ACC112 (cell line): ENCODE measurements around the gene DISP1.

ENCODE experiments used
- H2AFZ ChIP-seq: fragments of 200-600 bp; sonication (generic); one replicate; pipeline ENCODE4 v1.6.0; 2017; ENCODE audit warnings: antibody characterized with exemption, low read length; ENCODE audit not compliant: unreplicated experiment
- H3K27ac ChIP-seq: fragments of 200-600 bp; sonication (generic); 2 replicates; pipeline ENCODE4 v1.5.1; 2014; ENCODE audit warnings: low read depth, mild to moderate bottlenecking, antibody characterized with exemption, low read length, moderate library complexity
- H3K27me3 ChIP-seq: fragments of 200-600 bp; sonication (generic); 2 replicates; pipeline ENCODE4 v1.6.1; 2014; ENCODE audit warnings: mild to moderate bottlenecking, antibody characterized with exemption, low read length, moderate library complexity, mixed read lengths; ENCODE audit not compliant: insufficient read depth
- H3K36me3 ChIP-seq: fragments of 200-600 bp; sonication (generic); 2 replicates; pipeline ENCODE4 v1.6.1; 2016; ENCODE audit warnings: mild to moderate bottlenecking, antibody characterized with exemption, low read length, moderate library complexity, mixed read lengths; ENCODE audit not compliant: insufficient read depth
- H3K4me1 ChIP-seq: fragments of 200-600 bp; sonication (generic); one replicate; pipeline ENCODE4 v1.6.1; 2016; ENCODE audit warnings: low read length, mixed read lengths; ENCODE audit not compliant: insufficient read depth, unreplicated experiment, control insufficient read depth
- H3K4me3 ChIP-seq: fragments of 200-600 bp; sonication (generic); 2 replicates; pipeline ENCODE4 v1.5.1; 2014; ENCODE audit warnings: mild to moderate bottlenecking, low read depth, low read length
- H3K79me2 ChIP-seq: fragments of 200-600 bp; sonication (generic); one replicate; pipeline ENCODE4 v1.6.0; 2016; ENCODE audit warnings: low read length; ENCODE audit not compliant: control insufficient read depth, unreplicated experiment, insufficient read depth

Gene DISP1

DNA sequence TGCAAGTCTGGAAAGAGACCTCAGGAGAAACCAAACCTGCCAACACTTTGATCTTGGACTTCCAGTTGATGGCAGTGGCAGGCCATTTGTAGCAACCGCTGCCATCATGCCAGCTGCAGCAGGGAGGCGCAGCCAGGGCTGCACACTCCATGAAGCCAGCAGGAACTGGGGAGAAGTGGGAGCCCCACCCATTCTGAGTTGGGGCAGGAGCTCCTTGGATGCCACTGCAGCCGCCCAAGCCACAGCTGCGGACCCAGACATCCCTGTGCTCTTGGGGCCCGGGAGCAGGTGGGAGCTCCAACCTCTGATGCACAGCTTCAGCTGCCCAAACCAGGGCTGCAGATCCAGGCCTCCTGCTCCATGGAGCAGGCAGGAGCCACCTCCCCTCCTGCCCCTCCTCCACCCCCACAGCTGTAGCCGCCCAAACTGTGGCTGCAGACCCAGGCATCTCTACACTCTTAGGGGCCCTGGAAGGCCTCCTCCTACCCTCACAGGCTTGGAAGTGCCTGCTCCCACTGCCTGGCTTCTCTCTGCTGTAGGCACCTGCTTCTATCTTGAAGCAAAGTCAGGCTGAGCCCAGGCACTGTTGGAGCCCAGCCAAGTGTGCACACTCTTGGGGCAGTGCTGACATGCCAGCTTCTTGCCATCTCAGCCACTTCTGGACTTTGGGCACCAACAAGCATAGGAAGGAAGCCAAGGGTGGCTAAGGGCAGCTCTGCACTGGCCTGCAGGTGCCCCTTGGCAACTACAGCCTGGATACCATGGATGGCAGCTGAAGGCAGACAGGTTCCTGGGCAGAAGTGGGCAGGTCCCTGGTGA is 20.0 kb upstream of the DISP1 start:
- no peak overlapping the region for H3K27ac ChIP-seq
- no peaks in the 10 kb centered on the region for H3K79me2 ChIP-seq
- H3K36me3 ChIP-seq: no peaks in the 10 kb centered on the region
- H2AFZ ChIP-seq: no peak overlapping the region
- H3K4me1 ChIP-seq: peaks cover 11% of the 10 kb centered on the region
- no peak overlapping the region for H3K4me3 ChIP-seq
- H3K27me3 ChIP-seq: no peaks in the 10 kb centered on the region

DNA sequence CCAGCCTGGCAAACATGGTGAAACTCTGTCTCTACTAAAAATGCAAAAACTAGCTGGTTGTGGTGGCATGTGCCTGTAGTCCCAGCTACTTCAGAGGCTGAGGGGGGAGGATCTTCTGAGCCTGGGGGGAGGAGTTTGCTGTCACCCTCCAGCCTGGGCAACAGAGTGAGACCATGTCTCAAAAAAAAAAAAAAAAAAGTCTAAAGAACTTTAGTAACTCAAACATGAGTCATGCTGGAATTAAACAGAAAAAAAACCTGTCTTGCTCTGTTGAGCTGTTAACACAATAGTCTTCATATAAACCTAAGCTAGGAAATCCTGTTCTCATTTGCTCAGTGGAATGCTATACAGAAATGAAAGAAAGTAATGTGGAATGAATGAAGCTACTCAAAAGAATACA is 16.7 kb upstream of the DISP1 start:
- Histone ChIP-seq H2AFZ (no peak overlapping the region), H3K4me1 (no peaks in the 10 kb centered on the region), H3K27me3 (no peaks in the 10 kb centered on the region), H3K36me3 (no peaks in the 10 kb centered on the region), H3K79me2 (no peaks in the 10 kb centered on the region), H3K4me3 (no peak overlapping the region), H3K27ac (no peak overlapping the region)

DNA sequence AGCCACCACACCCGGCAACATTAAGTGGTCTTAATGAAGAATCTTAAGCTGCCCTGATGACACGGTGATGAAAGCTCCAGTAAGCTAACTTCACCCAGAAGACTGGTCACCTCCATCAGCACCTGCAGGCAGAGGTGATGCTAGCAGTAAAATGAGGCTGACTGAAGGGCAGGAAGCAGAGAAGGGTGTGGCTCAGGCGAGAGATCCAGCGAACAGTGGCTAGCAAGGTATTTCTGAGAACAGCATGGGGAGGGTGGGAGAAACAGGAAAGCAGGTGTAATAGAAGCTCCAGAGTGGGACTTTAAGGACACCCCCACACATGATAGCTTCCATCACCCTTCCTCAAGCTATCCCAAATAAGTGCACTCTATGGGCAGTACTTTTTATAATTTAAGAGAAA is 15.9 kb upstream of the DISP1 start:
- no peak overlapping the region for H2AFZ ChIP-seq
- no peaks in the 10 kb centered on the region for H3K79me2 ChIP-seq
- H3K4me3 ChIP-seq: no peak overlapping the region

DNA sequence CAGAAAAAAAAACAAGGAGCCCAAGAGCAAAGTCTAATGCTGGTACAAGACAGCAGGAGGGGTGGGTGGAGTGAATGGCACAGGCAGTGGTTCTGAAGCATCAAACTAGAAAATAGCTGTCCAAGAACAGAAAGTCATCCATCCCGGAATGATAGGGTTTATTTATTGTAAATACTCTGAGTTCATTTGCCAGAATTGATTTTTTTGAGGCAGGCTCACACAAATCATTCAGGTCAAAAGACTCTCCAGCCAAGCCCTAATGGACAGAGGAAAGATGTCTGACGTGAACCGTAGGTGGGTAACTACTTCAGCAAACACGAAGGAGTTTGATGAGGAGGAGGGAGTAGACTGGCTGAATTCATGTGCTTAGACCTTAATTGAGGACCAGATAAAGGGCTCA is 13.8 kb upstream of the DISP1 start:
- Histone ChIP-seq H3K4me1 (no peaks in the 10 kb centered on the region), H3K27ac (no peak overlapping the region), H2AFZ (no peak overlapping the region), H3K79me2 (no peaks in the 10 kb centered on the region), H3K4me3 (no peak overlapping the region), H3K27me3 (no peaks in the 10 kb centered on the region), H3K36me3 (no peaks in the 10 kb centered on the region)

More for the DNA sequence above, 15.9 kb upstream of the DISP1 start:
- H3K27ac ChIP-seq: no peak overlapping the region
- H3K27me3 ChIP-seq: no peaks in the 10 kb centered on the region
- no peaks in the 10 kb centered on the region for H3K36me3 ChIP-seq
- no peaks in the 10 kb centered on the region for H3K4me1 ChIP-seq

DNA sequence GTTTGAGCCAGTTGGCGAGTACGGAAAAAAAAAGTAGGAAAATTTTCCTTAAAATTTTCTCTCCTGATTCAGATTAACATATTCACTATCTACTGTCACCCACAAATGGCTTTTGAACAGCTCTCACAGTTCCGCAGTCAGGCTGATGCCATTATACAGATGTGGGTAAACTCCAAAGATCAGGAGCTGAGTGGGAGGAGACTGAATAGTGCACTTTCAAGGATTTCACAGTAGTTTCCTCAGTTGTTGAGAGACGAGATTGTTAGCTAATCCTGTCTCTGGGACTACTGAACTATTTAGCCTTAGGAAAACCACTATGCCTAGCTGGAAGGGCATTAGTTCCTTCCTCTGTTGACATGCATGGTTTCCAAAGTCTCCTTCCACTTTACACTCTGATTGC is 3.2 kb upstream of the DISP1 start:
- Histone ChIP-seq H3K27ac (no peak overlapping the region), H2AFZ (no peak overlapping the region)

DNA sequence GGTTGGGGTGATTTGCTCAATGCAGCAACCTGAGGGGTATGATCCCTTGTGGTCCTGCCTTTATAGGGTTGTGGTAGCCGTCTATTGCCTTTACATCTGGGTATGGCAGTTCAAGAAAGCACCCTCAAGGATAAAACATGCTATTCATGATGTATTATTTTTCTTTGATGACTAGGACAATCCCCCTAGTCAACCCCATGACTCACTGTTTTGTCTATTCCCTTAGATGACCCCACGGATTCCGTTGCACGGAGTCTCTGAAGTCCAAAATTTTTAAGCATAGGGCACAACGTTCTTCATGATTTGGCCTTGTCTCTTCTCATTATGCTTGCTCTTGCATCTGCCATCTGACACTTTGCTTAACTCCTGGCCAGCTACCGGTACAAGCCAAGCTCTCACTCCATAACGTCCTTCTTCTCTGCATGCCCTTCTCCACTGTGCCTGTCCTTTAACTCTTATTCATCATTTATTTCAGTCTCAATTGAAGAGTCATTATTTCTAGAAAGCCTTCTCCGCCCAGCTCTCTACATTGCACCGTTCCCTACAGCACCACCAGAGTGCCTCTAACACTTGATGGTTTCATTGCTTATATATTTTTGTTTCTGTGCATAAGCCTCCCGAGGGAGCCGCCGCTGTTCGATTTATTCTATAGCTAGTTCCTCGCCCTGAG is 838 bp upstream of the DISP1 start:
- no peaks in the 10 kb centered on the region for H3K27me3 ChIP-seq
- peaks cover 44% of the 10 kb centered on the region for H3K4me1 ChIP-seq
- peaks cover 30% of the 10 kb centered on the region for H3K79me2 ChIP-seq
- peak overlapping the region; percentile 87 for H3K27ac ChIP-seq
- peak overlapping the region; percentile 88 for H3K4me3 ChIP-seq
- no peaks in the 10 kb centered on the region for H3K36me3 ChIP-seq
- peak overlapping the region; percentile 85 for H2AFZ ChIP-seq

More for the DNA sequence above, 3.2 kb upstream of the DISP1 start:
- Histone ChIP-seq H3K36me3 (no peaks in the 10 kb centered on the region), H3K27me3 (no peaks in the 10 kb centered on the region), H3K79me2 (peaks cover 12% of the 10 kb centered on the region), H3K4me1 (peaks cover 24% of the 10 kb centered on the region), H3K4me3 (no peak overlapping the region)

DNA sequence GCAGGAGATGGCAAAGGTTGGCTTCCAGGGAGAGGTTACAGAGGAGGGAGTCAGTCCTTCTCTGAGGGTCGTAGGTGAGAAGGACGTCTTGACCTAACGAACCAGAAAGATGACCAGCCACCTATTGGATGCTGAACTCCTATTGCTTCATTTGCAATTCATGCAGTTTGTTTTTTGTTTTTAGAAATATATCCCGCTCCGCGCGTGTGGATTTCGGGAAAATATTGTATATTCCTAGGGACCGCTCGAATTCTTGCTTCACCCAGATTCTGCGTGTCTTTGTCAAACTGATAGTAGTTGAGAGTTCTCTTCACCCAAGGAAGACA is 564 bp downstream of the DISP1 start:
- H3K4me1 ChIP-seq: peaks cover 48% of the 10 kb centered on the region
- no peaks in the 10 kb centered on the region for H3K27me3 ChIP-seq
- peak overlapping the region; percentile 88 for H3K4me3 ChIP-seq
- H2AFZ ChIP-seq: peak overlapping the region; percentile 85
- H3K27ac ChIP-seq: peak overlapping the region; percentile 87
- no peaks in the 10 kb centered on the region for H3K36me3 ChIP-seq
- H3K79me2 ChIP-seq: peaks cover 43% of the 10 kb centered on the region

DNA sequence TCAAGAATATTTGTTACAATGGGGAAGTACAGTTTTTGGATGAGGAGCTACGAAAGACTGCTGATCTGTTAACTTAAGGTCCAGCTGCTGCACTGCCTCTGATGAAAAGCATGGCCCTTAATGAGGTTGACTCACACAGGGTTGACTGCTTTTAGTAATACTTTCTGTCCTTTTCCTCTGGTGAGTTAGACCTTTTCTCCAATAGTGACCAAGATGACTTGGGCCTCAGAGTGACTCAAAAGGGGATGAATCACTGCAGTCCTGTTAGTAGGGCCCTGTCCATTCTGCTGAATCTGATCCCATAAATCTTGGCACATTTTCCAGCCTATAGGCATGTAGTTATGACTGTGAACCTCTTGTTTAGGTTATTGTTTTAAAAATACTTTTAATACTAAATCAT is 2.7 kb downstream of the DISP1 start:
- no peaks in the 10 kb centered on the region for H3K36me3 ChIP-seq
- peaks cover 49% of the 10 kb centered on the region for H3K4me1 ChIP-seq

DNA sequence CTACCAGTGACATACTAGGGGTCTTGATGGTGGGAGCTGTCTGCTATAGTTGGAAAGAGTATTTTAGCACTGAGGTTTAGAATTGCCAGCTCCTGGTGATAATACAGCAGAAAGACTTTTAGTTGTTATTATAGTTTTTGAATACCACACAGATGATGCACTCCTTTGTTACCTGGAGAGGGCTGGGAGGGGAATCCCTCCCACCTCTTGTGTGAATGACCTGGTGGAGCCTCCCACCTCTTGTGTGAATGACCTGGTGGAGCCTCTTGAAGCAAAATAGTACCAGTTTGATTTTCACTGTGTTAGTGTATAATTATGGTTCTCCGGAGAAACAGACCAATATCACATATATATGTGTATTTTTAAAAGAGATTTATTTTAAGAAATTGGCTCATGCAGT is 3.3 kb downstream of the DISP1 start:
- no peaks in the 10 kb centered on the region for H3K27me3 ChIP-seq
- H2AFZ ChIP-seq: no peak overlapping the region
- H3K27ac ChIP-seq: peak overlapping the region; percentile 70
- peaks cover 57% of the 10 kb centered on the region for H3K79me2 ChIP-seq
- H3K4me1 ChIP-seq: peaks cover 46% of the 10 kb centered on the region
- no peaks in the 10 kb centered on the region for H3K36me3 ChIP-seq
- H3K4me3 ChIP-seq: peak overlapping the region; percentile 38; the same call in 1 of the 2 replicates

More for the DNA sequence above, 2.7 kb downstream of the DISP1 start:
- H3K27me3 ChIP-seq: no peaks in the 10 kb centered on the region
- H3K27ac ChIP-seq: peak overlapping the region; percentile 70
- no peak overlapping the region for H2AFZ ChIP-seq
- H3K79me2 ChIP-seq: peaks cover 51% of the 10 kb centered on the region
- H3K4me3 ChIP-seq: peak overlapping the region; percentile 72

DNA sequence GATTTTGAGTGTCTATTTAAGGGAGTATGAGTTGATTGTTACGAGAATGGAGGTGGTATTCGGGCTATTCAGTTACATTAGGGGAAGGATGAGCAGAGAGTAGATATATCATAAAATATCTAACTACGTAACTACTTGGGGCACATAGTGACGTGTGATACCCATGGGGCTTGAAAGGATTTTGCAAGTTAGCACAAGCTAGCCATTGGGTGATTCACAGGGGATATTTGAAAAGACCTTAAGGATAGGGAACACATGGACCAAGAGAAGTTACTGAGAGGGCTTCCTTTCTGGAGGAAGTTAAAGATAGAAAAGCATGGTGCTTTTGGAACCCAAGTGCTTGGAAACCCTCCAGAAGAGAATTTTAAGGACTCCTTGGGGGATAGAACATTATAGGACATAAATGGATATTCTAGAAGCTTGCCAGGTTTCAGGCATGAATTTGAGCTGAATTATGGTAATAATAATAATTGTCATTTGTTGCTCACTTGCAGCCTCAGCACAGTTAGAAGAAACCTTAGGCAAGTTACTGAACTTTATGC is 5.4 kb downstream of the DISP1 start:
- Histone ChIP-seq H3K36me3 (no peaks in the 10 kb centered on the region), H3K27me3 (no peaks in the 10 kb centered on the region), H3K4me3 (no peak overlapping the region), H2AFZ (no peak overlapping the region), H3K4me1 (peaks cover 42% of the 10 kb centered on the region), H3K79me2 (peaks cover 60% of the 10 kb centered on the region), H3K27ac (no peak overlapping the region)

DNA sequence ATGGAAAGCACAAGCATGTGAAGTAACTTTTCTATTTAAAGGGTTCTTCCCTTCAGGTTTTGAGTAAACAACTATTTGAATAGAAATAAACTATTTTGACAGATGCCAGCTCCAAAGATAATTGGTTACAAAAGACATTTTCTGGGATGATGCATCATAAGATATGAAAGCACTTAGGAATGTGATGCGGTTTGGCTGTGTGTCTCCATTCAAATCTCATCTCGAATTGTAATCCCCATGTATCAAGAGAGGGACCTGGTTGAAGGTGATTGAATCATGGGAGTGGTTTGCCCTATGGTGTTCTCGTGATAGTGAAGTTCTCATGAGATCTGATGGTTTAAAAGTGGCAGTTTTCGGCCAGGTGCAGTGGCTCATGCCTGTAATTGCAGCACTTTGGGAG is 6.4 kb downstream of the DISP1 start:
- H2AFZ ChIP-seq: no peak overlapping the region
- peaks cover 53% of the 10 kb centered on the region for H3K79me2 ChIP-seq
- H3K27ac ChIP-seq: no peak overlapping the region
- peaks cover 45% of the 10 kb centered on the region for H3K4me1 ChIP-seq
- no peak overlapping the region for H3K4me3 ChIP-seq
- H3K36me3 ChIP-seq: no peaks in the 10 kb centered on the region
- H3K27me3 ChIP-seq: no peaks in the 10 kb centered on the region
